ENCODE results near the gene KRTAP19-1.
"Not testable (repeated sequence)": the region's sequence is repeated elsewhere in the genome, so short reads cannot be mapped to it uniquely, and the experiment has no call there.

The KRTAP19-1 gene

DNA sequence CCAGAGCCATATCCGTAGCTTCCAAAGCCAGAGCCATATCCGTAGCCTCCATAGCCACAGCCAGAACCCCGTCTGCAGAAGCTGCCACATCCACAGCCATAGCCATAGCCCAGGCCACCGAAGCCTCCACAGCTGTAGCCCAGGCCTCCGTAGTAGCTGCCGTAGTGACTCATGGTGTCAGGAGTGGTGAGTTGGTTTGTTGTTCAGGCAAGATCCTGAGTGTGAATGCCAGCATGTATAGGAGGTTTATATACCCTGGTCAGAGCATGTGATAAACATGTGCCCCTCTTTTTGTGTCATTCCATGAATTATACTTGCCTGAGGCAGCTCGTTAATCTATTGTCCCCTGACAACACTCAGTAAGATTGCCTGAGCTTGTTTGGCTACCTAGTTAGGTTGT is at the start of gene KRTAP19-1:
Gene KRTAP19-1, minus strand, starts transcription at position 223 of the 400 bp plus-strand sequence. Its CDS starts 50 bp downstream, at position 173.
- DNase-seq (ENCODE audit: low read depth, low spot score) = peak; percentile 43
- no peak within 1 kb of the TSS for H3K27ac ChIP-seq

DNA sequence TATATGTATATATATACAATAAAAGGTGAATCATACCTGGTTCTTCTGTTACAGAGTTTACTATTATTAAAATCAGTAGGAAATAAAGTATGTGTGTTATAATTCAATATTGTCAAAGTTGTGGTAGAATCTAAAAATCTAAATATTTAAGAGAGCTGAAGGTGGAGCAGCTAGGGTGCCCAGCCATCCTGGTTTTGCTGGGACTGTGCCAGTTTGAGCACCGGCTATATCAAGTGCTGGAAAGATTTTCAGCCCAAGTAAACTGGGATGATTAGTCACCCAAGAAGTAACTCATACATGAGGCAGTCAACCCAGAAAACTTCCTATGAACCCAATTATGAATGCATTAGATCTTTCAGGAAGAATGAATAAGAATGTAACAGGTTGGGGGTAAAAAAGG is 38.7 kb upstream of the KRTAP19-1 start:
- DNase-seq (ENCODE audit: low read depth, low spot score) = no peak
- no peak overlapping the region for H3K27ac ChIP-seq

DNA sequence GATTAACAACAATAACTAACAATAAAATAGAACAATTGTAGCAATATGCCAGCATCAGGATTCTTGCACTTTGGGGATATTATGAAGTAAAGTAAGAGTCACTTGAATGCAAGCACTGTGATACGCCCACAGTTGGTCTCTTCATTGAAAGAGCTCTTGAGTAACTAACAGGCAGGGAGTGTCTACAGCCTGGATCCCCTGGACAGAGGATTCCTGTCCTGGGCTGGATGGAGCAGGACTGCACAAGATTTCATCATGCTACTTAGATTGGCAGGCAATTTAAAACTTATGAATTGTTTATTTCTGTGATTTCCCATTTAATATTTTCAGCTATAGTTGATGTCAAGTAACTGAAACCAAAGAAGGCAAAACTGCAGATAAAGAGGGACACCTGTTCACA is 35.5 kb upstream of the KRTAP19-1 start:
- DNase-seq (ENCODE audit: low read depth, low spot score) = no peak
- H3K27ac ChIP-seq = no peak overlapping the region

DNA sequence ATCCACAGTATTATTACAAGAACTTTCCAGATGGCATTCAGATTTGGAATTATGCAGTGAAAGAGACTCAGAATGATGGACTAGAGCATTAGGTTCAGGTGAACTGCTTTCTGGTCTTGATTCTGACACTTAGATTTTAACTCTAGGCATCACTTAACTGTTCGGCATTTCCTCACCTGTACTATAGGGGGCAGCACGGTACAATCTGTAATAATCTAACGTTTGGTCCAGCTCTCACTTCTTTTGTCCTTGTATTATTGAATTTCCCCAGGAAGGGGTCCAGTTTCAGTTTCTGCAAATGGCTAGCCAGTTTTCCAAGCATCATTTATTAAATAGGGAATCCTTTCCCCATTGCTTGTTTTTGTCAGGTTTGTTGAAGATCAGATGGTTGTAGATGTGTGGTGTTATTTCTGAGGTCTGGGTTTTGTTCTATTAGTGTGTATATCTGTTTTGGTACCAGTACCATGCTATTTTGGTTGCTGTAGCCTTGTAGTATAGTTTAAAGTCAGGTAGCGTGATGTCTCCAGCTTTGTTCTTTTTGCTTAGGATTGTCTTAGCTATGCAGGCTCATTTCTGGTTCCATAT is 25.5 kb upstream of the KRTAP19-1 start:
- not testable (repeated sequence) for DNase-seq (ENCODE audit: low read depth, low spot score); H3K27ac ChIP-seq

DNA sequence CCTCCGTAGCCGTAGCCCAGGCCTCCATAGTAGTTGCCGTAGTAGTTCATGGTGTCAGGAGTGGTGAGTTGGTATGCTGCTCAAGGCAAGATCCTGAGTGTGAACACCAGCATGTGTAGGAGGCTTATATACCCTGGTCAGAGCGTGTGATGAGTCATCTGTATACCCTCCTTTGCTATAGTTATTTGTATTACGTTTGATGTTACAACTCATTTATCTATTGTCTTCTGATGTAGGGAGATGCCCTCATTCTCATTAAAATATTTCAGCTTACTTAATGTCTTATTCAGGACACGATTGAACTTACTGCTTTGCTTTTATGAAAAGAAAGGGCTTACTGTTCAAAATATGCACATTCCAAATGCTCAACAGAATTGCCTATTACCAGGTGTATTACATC is 21.9 kb upstream of the KRTAP19-1 start, which contains the start of gene KRTAP19-5:
Gene KRTAP19-5, minus strand, starts transcription at position 101 of the 400 bp plus-strand sequence. Its CDS starts 51 bp downstream, at position 50.
- DNase-seq (ENCODE audit: low read depth, low spot score) = no peak
- no peak within 1 kb of the TSS for H3K27ac ChIP-seq

DNA sequence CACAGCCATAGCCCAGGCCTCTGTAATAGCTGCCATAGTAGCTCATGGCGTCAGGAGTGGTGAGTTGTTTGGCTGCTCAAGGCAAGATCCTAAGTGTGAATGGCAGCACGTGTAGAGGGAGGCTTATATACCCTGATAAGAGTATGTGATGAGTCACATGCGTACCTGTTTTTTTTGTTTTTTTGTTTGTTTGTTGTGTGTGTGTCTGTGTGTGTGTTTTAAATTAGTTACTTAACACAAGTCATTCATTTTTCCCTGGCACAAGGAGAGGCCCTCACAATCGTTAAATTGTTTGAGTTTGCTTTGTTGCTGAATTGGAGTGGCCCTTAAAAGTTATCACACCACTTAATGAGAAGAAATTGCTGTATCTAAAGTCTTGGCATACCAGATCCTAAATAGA is 16.9 kb upstream of the KRTAP19-1 start, which contains the start of gene KRTAP19-4:
Gene KRTAP19-4, minus strand, starts transcription at position 101 of the 400 bp plus-strand sequence. Its CDS starts 55 bp downstream, at position 46.
- no peak for DNase-seq (ENCODE audit: low read depth, low spot score)
- H3K27ac ChIP-seq = no peak within 1 kb of the TSS

DNA sequence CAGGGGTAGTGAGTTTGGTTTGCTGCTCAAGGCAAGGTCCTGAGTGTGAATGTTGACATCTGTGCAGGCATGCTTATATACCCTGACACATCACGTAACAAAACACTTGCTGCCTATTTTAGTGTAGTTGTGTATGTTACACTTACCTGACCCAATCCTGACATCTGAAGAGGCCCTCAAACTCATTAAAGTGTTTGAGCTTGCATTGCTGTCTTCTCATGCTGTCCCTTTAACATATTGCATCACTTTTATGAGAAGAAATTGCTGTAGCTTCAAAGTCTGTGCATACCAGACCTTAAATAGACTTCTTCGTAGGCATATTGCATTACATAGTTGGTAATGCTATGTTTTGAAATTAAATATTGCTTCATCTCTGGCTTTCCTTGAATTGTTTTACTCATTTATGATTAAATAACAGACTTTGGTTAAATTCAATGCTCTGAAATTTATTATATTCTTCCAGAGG is 11.8 kb upstream of the KRTAP19-1 start, which contains the start of gene KRTAP19-3:
Gene KRTAP19-3, minus strand, starts transcription at position 51 of the 466 bp plus-strand sequence. CDS start 56 bp downstream, outside the sequence.
- no peak for DNase-seq (ENCODE audit: low read depth, low spot score)
- H3K27ac ChIP-seq = no peak within 1 kb of the TSS

DNA sequence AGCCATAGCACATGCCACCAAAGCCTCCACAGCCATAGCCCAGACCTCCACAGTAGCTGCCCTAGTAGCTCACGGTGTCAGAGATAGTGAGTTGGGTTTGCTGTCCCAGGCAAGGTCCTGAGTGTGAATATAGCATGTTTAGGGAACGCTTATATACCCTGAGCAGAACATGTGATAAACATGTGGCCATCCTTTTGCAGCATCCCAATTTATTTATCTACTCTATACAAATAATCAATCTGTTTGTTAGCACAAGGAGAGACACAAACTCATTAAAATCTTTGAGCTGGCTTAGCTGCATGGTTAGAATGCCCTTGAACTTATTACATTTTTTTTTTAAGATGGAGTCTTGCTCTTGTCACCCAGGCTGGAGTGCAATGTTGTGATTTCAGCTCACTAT is 7.2 kb upstream of the KRTAP19-1 start, which contains the start of gene KRTAP19-2:
Gene KRTAP19-2, minus strand, starts transcription at position 101 of the 400 bp plus-strand sequence. Its CDS starts 88 bp downstream, at position 13.
- no peak within 1 kb of the TSS for H3K27ac ChIP-seq
- no peak for DNase-seq (ENCODE audit: low read depth, low spot score)

DNA sequence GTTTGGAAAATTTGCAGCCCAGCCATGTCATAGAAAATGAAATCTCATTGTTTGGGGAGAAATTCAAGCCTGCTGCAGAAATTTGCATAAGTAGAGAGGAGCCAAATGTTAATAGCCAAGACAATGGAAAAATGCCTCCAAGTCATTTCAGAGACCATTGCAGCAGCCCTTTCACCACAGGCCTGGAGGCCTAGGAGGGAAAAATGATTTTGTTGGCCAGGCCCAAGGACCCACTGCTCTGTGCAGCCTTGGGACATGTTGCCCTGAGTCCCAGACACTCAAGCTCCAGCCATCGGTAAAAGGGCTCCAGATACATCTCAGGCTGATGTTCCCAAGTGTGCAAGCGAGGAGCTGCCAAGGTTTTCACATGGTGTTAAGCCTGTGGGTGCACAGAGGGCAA is 6.0 kb upstream of the KRTAP19-1 start:
- no peak for DNase-seq (ENCODE audit: low read depth, low spot score)
- no peak overlapping the region for H3K27ac ChIP-seq

DNA sequence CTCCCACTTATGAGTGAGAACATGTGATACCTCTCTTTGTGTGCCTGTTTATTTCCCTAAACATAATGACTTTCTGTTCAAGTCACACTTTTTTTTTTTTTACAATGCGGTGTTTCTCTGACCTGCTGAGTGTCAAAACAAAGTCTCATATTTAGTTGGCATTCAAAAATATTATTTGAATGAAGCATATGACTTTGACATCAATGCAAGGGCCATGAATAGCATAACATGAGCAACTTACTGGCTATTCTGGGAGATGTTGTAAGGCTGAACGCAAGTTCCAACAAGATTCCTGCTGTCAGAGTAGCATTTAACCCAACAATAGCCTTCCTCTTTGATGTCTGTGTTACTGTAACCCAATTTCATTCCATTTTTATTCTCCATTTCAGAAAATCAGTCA is 2.0 kb upstream of the KRTAP19-1 start:
- no peak overlapping the region for H3K27ac ChIP-seq
- DNase-seq (ENCODE audit: low read depth, low spot score) = peak; percentile 60

DNA sequence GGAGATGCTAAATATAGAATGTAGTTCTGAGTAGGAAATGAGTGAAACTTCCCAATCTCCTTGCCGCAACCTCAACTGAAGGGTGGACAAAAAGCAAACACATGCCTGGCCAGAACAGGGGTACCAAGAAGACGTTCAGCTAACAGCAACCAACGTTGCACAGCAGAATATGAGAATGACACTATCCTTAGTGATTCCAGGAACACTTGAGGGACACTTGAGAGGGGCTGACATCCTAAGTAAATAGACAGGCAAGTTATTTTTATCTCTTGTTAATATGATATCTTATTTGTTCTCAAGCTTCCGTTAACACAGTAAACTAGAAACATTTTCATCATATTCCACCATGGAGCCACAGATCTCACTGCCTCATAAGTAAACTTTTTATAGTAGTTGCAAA is 908 bp downstream of the KRTAP19-1 start:
- no peak for DNase-seq (ENCODE audit: low read depth, low spot score)

DNA sequence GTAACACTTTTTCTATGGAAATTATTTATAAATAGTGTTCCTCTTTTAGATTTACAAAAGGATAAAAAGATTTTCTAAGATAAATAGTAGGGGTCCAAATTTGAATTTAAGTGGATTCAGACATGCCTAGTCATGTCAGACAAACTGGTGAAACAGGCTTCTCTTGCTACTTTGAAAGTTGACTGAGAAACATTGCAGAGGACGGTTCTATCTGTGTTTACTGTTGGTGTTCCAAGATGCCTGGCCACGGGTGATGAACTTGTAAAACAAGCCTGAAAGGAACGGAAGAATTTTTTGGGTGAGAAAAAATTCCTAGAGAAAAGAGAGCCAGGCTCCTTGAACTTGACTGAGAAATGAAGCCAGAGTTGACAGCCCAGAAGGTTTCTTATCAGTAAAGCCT is 2.2 kb downstream of the KRTAP19-1 start:
- H3K27ac ChIP-seq = peak overlapping the region; percentile 29

More for the DNA sequence above, 908 bp downstream of the KRTAP19-1 start:
- no peak overlapping the region for H3K27ac ChIP-seq

DNA sequence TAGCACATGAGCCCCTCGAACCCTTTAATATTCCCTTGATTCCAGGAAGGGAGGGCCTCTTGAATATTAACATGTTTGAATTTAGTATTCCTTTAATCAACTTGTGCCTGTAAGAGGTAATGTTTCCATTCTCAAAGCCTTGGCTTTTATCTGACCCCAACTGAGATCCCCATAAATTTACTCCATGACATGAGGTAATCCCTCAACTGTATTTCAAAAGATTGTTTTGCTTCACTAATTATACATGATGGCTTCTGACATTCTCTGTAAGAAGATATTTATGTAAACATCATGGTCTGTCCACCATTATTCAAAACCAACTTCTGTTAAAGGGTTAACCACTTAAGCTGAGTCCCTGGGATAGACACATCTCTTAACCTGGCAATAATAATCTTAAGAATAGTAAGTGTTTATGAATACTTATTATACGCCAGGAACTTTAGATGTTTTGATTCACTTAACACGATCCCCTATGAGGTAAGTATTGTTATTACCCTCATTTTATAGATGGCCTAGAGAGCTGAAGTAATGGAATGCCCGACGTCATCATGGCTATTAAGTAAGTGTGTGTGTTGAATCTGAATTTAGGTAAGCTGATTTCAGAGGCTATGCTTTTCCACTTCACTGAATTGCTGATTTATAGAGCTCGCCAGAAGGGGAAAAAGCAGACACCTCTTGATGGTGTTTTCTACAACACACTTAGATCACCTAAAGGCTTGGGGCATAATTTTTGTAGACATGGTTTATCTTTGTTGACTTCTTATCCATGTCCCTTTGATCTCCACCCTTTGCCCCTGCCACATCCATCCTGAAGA is 11.1 kb downstream of the KRTAP19-1 start:
- no peak for DNase-seq (ENCODE audit: low read depth, low spot score)

More for the DNA sequence above, 2.2 kb downstream of the KRTAP19-1 start:
- peak; percentile 29 for DNase-seq (ENCODE audit: low read depth, low spot score)

DNA sequence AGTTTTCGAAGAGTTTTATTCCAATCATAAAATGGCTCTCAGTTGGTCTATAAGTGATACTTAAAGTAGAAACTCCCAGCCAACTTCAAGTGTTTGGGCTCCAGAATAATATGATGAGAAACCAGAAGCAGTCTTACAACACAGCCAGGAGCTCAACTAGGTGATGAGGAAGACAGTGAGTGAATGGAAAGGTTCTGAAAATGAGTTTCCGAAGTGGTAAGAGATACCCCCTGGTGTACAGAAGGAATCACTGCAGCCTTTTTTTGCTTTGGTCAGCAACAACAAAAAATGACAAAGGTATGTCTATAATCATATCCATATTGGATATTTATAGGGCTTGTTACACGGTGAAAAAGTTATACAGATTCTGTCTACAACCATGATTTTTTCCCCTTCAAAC is 16.5 kb downstream of the KRTAP19-1 start:
- H3K27ac ChIP-seq = no peak overlapping the region
- no peak for DNase-seq (ENCODE audit: low read depth, low spot score)

More for the DNA sequence above, 11.1 kb downstream of the KRTAP19-1 start:
- H3K27ac ChIP-seq = no peak overlapping the region

DNA sequence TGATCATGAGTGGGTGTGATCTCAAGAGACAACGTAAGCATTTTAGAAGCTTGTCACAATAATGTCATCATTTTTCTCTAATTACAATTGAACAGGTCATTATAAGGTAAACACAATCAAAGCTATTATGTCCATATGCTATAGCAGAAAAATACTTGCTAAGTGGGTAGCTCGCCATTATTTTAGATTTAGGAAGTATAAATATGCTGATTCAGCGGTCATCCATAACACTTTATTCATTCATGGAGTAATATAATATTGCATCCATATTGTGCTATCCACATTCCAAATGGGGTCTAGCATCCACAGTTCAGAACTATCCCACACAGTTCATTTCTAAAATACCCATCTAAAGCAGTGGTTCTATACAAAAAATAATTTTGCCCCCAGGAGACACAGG is 31.7 kb downstream of the KRTAP19-1 start:
- no peak for DNase-seq (ENCODE audit: low read depth, low spot score)
- no peak overlapping the region for H3K27ac ChIP-seq

DNA sequence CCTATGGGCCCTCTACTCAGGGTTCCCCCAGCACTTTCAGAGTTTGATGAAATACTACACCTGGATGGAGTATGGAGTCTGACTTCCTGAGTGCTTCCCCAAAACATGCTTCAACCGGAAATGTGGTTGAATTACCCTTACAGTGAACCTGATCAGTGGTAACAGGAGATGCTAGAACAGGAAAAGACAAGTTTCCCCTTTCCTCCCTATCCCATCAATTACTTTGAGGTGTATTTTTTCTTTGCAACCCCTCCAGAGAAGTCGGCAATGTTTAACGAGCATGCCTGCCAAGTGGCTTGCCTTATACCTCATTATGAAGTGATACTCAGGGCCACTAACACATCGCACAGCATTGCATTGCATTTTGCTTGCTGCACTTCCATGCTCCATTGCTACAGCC is 33.1 kb downstream of the KRTAP19-1 start:
- H3K27ac ChIP-seq = no peak overlapping the region
- no peak for DNase-seq (ENCODE audit: low read depth, low spot score)

DNA sequence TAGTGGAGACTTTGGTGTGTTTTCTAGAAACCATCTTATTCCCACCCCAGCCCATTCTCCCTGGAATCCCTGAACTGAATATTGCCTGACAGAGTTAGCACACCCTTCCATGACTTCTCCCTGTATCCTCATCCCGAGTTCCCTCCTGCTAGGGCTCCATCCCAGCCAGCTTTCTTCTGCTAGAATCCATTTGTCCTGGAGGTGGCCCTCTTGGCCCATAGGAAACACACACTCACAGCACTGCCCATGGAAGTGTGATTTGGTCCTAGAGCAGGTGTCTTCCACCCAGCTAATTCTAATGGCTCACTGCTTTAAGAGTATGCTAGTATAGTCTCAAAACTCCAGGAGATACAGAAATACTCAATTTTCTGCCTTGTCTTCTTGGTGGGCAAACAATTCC is 36.0 kb downstream of the KRTAP19-1 start:
- no peak for DNase-seq (ENCODE audit: low read depth, low spot score)
- H3K27ac ChIP-seq = no peak overlapping the region

DNA sequence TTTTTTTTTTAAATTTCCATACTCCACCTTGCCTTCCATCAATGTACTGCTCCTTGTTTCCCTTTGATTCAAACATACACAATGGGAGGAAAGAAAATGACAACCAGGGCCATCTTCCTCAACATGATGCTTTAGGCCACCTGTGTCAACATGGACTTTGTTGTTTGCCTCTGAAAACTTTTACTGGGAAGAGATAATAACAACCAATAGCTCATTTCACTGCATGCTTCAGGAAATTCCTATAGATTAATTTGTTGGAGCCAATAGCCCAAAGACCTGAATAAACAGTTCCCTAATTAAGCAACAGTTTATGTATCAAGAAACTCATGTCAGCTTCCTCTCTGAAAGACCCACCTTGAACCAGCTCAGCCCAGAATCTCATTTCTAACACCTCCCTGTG is 36.9 kb downstream of the KRTAP19-1 start:
- DNase-seq (ENCODE audit: low read depth, low spot score) = no peak
- H3K27ac ChIP-seq = no peak overlapping the region

DNA sequence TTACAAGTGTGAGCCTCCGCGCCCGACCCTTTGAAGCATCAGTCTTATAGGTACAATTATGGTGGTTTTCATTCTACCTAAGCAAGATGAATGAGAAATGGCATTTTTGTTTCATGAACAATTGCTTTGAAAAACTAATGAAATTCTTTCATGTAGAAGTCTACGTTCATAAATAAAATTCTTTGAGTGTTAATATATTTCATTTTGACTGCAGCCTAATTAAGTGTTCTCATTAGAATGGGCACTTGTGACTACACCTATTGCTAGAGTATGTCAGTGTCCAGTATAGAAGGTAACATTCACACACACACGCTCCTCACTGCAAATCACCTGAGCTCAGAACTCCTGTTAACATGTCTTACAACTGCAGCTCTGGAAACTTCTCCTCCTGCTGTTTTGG is 40.2 kb downstream of the KRTAP19-1 start, which contains the start of gene KRTAP15-1:
Gene KRTAP15-1, plus strand, starts transcription at position 301 of the 400 bp plus-strand sequence. Its CDS starts 53 bp downstream, at position 354.
- H3K27ac ChIP-seq = no peak within 1 kb of the TSS
- DNase-seq (ENCODE audit: low read depth, low spot score) = no peak

DNA sequence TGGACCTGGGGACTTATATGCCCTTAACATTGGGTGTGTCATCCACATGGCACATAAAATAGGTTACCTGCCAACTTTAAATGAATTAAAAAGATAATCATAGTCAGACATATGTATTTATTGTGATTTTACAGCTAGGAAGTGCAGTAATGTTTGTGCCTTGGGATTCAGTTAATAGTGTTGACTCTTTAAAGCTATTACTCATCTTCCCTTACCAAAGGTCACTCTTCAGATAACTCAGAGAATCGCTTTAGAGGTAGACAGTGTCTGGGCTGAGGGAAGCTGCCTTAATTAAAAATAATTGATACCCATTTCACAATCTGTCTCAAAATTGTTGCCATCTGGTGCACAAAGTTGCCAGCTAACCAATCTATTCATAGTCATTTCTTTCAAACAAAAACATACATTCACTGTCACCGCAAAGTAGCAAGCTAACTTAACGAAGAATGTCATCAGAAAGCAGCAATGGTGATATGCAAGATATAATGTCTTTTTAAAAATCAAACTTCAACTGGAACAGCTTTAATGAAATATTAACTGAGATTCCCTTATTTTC is 43.1 kb downstream of the KRTAP19-1 start:
- DNase-seq (ENCODE audit: low read depth, low spot score) = no peak
- no peak overlapping the region for H3K27ac ChIP-seq

Measured in epithelial cell of prostate (primary cell).